GM18909 (cell line): ENCODE results near the gene ACKR3.

Experiments
- ATAC-seq: cut with Tn5 transposase; IDR thresholded peaks from one replicate; pipeline ENCODE4 v1.9.1; 2021; ENCODE audit warnings: mild to moderate bottlenecking; ENCODE audit not compliant: unreplicated experiment, poor library complexity

Gene ACKR3

GRCh38 chr2:236569573-236569973, at the start of gene ACKR3:
ACKR3 (plus strand) TSS chr2:236569825; CDS start chr2:236580466, 10,641 bp downstream.
- peak; percentile 85 for ATAC-seq

DNA sequence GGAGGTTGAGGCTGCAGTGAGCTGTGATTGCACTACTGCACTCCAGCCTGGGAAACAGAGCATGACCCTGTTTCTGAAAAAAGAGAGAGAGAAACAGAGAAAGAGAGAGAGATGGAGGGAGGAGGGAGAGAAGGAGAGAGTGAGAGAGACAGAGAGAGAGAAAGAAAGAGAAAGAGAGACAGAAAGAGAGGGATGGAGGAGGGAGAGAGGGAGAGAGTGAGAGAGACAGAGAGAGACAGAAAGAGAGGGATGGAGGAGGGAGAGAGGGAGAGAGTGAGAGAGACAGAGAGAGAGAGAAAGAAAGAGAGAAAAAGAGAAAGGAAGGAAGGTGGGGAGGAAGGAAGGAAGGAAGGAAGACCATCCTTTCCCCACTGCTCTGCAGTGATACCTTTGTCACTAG, 48.1 kb upstream of the ACKR3 start:
- no peak for ATAC-seq

- no peak for ATAC-seq
Measured at GRCh38 chr2:236523249-236523648, 46.4 kb upstream of the ACKR3 start.

DNA sequence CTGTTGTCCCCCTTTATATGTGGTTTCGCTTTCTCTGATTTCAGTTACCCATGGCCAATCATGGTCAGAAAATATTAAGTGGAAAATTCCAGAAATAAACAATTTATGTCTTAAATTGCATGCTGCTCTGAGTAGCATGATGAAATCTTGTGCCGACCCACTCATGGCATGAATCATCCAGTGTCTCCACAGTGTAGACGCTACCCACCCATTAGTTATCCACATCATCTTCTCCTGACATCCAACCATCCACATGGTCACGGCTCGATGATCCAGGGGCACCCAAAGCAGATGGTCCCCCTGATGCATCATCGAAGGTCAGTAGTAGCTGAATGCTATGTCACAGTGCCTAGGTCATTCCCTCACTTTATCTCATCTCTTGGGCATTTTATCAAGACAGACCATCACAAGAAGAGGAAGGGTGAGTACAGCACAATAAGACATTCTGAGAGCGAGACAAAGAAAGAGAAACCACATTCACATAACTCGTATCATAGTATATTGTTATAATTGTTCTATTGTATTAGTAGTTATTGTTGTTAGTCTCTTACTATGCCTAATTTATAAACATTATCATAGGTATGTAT, 44.1 kb upstream of the ACKR3 start:
- no peak for ATAC-seq

DNA sequence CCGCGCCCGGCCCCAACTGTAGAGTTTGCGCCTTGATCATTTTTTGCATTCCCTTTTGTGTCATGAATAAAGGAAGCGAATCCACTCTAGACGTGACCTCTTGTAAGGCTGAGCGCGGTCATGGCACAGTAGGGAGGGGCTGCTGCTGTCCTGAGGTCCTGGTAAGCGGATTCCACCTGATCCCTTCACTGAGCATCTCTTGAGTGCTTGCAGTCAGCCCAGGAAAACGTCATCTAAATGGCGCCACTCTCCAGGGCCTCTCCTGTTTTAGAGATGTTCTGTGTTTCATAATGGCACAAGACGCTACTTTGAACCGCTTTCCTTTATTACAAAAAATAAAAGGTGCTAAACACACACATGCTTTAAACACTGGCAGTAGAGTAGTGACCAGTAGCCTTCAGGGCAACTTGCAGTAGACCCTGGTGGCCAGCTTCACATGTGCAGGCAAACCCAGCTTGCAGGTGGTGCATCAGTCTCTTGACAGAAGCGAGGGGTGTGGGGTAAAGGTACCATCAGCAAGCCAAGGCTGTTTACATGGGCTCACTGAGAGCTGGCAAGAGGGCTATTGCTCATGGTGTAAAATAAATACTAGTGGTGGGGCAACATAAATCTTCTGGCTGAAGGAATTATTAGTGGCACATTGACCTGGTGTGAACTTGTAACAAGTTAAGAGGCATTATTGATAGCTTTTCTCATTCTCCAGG, 43.0 kb upstream of the ACKR3 start:
- ATAC-seq = no peak

- ATAC-seq = no peak
Measured at GRCh38 chr2:236527159-236527630, 42.4 kb upstream of the ACKR3 start.

GRCh38 chr2:236529606-236530005, 40.0 kb upstream of the ACKR3 start:
- ATAC-seq = no peak

DNA sequence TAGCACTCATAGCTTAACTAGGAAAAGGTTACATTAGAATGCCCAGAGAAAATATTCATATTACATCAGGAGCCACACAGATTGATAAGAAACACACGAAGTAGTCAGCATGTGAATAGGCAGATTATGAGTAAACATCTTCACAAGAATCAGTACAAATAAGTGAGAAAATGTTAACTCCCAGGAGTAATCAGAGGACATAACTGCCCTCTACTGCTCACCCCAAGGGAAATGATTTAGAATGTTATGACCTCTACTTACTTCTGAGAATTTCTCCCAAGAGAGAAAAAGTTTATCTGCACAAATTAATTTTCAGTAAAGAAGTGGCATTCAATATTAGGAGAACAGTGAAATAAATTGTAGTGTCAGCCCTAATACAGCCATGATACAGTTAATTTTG, 39.1 kb upstream of the ACKR3 start:
- ATAC-seq = no peak

- no peak for ATAC-seq
Measured at GRCh38 chr2:236531195-236531594, 38.4 kb upstream of the ACKR3 start.

DNA sequence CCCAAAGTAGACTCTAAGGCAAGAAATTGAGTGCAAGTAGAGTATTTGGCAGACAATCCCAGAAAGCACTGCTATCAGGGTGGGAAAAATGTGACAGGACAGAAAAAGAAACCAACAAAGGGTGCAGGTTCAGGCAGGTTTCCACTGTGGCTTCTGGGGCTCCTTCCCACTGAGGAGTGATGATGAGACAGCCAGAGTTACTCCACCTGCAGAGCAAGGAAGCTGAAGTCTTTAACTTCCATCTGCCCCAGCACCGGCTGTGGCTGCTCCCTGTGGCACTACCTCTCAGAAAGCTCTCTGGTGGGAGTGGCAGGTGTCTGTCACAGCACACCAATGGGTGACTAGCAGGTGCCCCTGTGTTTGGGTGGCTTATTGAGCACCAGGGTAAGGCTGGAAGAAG, 37.6 kb upstream of the ACKR3 start:
- no peak for ATAC-seq

- no peak for ATAC-seq
Measured at GRCh38 chr2:236533343-236533742, 36.3 kb upstream of the ACKR3 start.

- ATAC-seq = no peak
Measured at GRCh38 chr2:236535024-236535423, 34.6 kb upstream of the ACKR3 start.

- ATAC-seq = no peak
Measured at GRCh38 chr2:236536727-236537398, 32.8 kb upstream of the ACKR3 start.

DNA sequence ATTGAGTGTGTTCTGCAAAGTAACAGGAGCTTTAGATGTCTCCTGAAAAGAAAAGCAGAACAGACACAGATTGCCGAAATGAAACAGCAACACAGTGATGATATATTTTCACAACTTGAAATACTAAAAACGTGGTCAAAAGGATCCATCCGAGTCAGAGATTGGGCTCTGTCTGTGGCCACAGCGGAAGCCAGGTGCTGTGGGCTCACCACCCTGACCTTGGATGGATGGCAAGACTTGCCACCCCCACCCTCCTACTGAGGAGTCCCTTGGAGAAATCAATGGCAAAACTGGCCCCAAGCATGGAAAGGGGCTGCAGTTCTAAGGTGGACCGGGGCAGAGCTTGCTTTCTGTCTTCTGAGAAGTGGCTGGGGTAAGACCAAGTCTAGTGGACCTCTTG, 31.4 kb upstream of the ACKR3 start:
- peak; percentile 55 for ATAC-seq

DNA sequence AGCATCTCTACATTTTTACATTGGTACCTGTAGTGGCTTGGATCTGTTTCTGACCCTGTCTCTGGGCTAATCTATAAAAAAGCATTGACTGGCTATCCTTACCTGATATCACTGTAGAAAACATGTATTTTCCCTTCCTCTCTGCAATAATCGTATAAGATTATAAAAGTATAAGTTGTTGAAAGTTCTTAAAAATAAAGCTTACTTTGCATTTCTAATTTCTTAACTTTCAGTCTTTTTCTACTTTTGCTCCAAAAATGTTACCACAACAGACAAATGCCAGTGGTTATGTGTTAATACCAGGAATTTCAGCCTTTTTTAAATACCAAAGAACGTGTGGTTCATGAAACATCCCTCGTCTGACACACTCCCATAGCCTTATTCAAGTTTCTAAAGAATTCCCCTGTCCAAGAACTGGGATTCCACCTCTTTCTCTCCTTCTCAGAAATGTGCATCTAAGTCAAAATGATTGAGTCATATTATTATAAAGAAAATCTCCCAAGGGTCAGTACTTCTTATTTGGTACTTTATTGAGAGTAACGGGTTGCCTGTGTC, 28.5 kb upstream of the ACKR3 start:
- ATAC-seq = no peak

DNA sequence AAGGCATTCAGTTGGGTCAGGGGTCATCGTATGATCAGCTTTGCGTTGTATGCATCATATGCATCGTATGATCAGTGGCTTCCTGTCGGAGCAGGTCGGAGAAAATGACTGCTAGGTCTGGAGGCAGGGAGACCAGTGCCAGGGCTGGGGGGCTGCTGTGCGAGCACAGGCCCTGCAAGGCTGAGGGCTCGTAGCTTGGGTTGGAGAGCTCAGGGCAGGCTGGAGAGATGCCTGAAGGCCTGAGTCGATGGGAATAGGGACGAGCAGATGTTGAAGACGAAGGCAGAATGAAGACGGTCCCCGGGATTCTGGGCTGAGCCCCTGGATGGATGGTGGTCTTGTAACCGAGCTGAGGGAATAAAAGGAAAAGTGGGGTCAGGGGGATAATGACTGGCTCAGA, 25.3 kb upstream of the ACKR3 start:
- ATAC-seq = no peak

GRCh38 chr2:236545248-236545658, 24.4 kb upstream of the ACKR3 start:
- ATAC-seq = peak; percentile 56

GRCh38 chr2:236545814-236546480, 23.7 kb upstream of the ACKR3 start:
- peak; percentile 63 for ATAC-seq

- ATAC-seq = peak; percentile 31
Measured at GRCh38 chr2:236546561-236547002, 23.0 kb upstream of the ACKR3 start.

DNA sequence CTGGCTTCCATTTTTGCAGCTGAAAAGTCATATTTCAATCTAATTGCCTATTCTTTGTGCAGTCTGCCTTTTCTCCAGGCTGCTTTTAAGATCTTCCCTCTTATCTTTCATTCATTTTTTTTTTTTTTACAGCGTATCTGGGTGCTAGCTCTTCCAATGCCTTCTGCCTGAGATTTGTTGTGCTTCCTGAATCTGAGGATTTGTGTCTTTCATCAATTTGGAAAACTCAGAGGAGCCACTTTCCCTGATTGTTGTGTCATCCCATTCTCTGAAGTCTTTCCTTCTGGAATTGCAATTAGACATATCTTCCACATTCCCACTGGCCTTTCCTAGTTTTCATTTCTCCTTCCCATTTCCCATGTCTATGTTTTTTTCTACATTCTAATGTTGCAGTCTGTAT, 21.9 kb upstream of the ACKR3 start:
- no peak for ATAC-seq
